Caco-2 (cell line): ENCODE results near the gene RPE65. TPM values are rescaled to one million over a fixed set of nuclear protein-coding genes. Genes with fewer than 3 reads are reported as not detected.
"Not testable (repeated sequence)": the region's sequence is repeated elsewhere in the genome, so short reads cannot be mapped to it uniquely, and the experiment has no call there.

Source experiments
- BruUV-seq: library from RNA; stranded (reverse); fragments of 400-500 nt; replicated peaks from 2 replicates; lab custom pipeline; 2021; lab: Mats Ljungman, UMichigan
- CTCF ChIA-PET: fragments of 300-600 bp; sonication (Branson Sonifier 250); formaldehyde crosslinking; loops from one replicate; lab custom pipeline; 2022; ENCODE audit warnings: antibody characterized with exemption; lab: Charles Lee
- POLR2A ChIA-PET: fragments of 300-600 bp; sonication (Branson Sonifier 250); formaldehyde crosslinking; loops from one replicate; lab custom pipeline; 2022; ENCODE audit warnings: antibody characterized with exemption; lab: Charles Lee
- DNase-seq, 2 experiments: peaks; one replicate each; pipeline versions ENCODE4 v3.0.0 to v3.0.0-alpha.2; 2020 to 2022
- H3K27me3 ChIP-seq: replicated peaks from 2 replicates; pipeline ENCODE4 v1.6.0; 2011; ENCODE audit warnings: low read length; ENCODE audit not compliant: control insufficient read depth, insufficient read depth
- H3K36me3 ChIP-seq: 2 replicates; pipeline ENCODE4 v1.5.1; 2011; ENCODE audit warnings: low read length; ENCODE audit not compliant: control insufficient read depth, insufficient read depth
- H3K4me1 ChIP-seq: fragments of 250-450 bp; sonication (Bioruptor Pico); 2 replicates; pipeline ENCODE4 v1.5.1; 2020; ENCODE audit warnings: mild to moderate bottlenecking
- H3K4me3 ChIP-seq: 2 replicates; pipeline ENCODE4 v1.5.1; 2011; ENCODE audit warnings: low read depth, mild to moderate bottlenecking, control low read depth, low read length
- H3K9me3 ChIP-seq: fragments of 250-450 bp; sonication (Bioruptor Pico); 2 replicates; pipeline ENCODE4 v1.5.1; 2020; ENCODE audit warnings: mild to moderate bottlenecking, moderate library complexity
- H3K27ac Mint-ChIP-seq: one replicate; pipeline ENCODE4 v1.8.0; 2022; ENCODE audit warnings: mixed read lengths; ENCODE audit not compliant: unreplicated experiment
- H3K27me3 Mint-ChIP-seq: one replicate; pipeline ENCODE4 v1.8.0; 2022; ENCODE audit warnings: mixed read lengths; ENCODE audit not compliant: insufficient read depth, unreplicated experiment
- H3K36me3 Mint-ChIP-seq: one replicate; pipeline ENCODE4 v1.8.0; 2022; ENCODE audit warnings: mild to moderate bottlenecking, mixed read lengths; ENCODE audit not compliant: insufficient read depth, unreplicated experiment
- H3K4me1 Mint-ChIP-seq: one replicate; pipeline ENCODE4 v1.8.0; 2022; ENCODE audit warnings: low read depth, mixed read lengths; ENCODE audit not compliant: unreplicated experiment
- H3K4me3 Mint-ChIP-seq: one replicate; pipeline ENCODE4 v1.8.0; 2022; ENCODE audit warnings: mild to moderate bottlenecking, moderate library complexity, mixed read lengths; ENCODE audit not compliant: unreplicated experiment
- H3K9me3 Mint-ChIP-seq: one replicate; pipeline ENCODE4 v1.8.0; 2022; ENCODE audit warnings: mixed read lengths; ENCODE audit not compliant: unreplicated experiment
- intact Hi-C: fragments of 100-400 bp; cut with micrococcal nuclease; formaldehyde crosslinking; loops from one replicate; pipeline ENCODE4 v1.10.0; 2022; ENCODE audit not compliant: unreplicated experiment
- total RNA-seq: library from RNA; stranded (reverse); gene quantifications from 2 replicates; pipeline ENCODE4 v1.2.3, GENCODE V29; 2022
- TF ChIP-seq, protein P1 (sequence below), 2 experiments: fragments of 200-600 bp in 1 of 2; IDR thresholded peaks; 1 replicate in 1 of 2; 2 replicates in 1 of 2; pipeline versions ENCODE4 v1.5.1 to v1.8.0; 2011 to 2022; ENCODE audit warnings: antibody characterized with exemption in 1 of 2, control low read depth in 1 of 2, inconsistent platforms in 1 of 2, low read depth in 1 of 2, low read length in 1 of 2, mild to moderate bottlenecking in 1 of 2, moderate library complexity in 1 of 2; ENCODE audit not compliant: insufficient read depth in 1 of 2, severe bottlenecking in 1 of 2, unreplicated experiment in 1 of 2

The RPE65 gene
- total RNA-seq, 1 experiment from 2014 or later, result not detected

DNA sequence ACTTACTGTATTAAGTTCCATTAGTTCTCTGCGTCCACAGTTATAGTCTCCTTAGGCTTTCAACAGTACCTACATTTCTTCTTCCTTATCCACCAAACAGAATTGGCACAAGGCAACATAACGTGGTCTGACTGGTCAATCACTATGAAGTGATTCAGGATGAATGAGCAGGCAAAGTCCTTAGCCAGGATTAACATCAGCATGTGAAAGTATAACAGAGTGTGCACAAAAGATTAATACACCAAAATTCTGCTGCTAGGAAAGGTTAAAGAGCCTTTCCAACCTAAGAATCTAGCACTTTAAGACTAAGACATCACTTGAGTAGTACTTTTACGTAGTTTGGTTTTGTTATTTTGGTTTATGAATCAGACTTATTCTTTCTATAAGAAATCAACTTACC, 31.3 kb upstream of the RPE65 start:
- Histone ChIP-seq H3K27me3 (no peaks in the 10 kb centered on the region), H3K9me3 (no peaks in the 10 kb centered on the region), H3K4me3 (no peak overlapping the region), H3K36me3 (no peaks in the 10 kb centered on the region), H3K4me1 (no peaks in the 10 kb centered on the region)
- Mint-ChIP-seq H3K4me3 (no peak overlapping the region), H3K9me3 (no peaks in the 10 kb centered on the region), H3K27me3 (no peaks in the 10 kb centered on the region), H3K36me3 (peaks cover 19% of the 10 kb centered on the region), H3K4me1 (no peaks in the 10 kb centered on the region), H3K27ac (no peak overlapping the region)
- no TSS peak for BruUV-seq
- TF ChIP-seq, protein P1, sequence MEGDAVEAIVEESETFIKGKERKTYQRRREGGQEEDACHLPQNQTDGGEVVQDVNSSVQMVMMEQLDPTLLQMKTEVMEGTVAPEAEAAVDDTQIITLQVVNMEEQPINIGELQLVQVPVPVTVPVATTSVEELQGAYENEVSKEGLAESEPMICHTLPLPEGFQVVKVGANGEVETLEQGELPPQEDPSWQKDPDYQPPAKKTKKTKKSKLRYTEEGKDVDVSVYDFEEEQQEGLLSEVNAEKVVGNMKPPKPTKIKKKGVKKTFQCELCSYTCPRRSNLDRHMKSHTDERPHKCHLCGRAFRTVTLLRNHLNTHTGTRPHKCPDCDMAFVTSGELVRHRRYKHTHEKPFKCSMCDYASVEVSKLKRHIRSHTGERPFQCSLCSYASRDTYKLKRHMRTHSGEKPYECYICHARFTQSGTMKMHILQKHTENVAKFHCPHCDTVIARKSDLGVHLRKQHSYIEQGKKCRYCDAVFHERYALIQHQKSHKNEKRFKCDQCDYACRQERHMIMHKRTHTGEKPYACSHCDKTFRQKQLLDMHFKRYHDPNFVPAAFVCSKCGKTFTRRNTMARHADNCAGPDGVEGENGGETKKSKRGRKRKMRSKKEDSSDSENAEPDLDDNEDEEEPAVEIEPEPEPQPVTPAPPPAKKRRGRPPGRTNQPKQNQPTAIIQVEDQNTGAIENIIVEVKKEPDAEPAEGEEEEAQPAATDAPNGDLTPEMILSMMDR (IDR thresholded peaks at IDR 0.05; ENCODE audit: insufficient read depth in 1 of 2, low read depth in 1 of 2, low read length in 1 of 2, severe bottlenecking in 1 of 2, unreplicated experiment in 1 of 2), result no peak
- intact Hi-C loops, result no loop called here
- DNase-seq, result no peak
- POLR2A ChIA-PET, result no interaction called here
- CTCF ChIA-PET, result no interaction called here

DNA sequence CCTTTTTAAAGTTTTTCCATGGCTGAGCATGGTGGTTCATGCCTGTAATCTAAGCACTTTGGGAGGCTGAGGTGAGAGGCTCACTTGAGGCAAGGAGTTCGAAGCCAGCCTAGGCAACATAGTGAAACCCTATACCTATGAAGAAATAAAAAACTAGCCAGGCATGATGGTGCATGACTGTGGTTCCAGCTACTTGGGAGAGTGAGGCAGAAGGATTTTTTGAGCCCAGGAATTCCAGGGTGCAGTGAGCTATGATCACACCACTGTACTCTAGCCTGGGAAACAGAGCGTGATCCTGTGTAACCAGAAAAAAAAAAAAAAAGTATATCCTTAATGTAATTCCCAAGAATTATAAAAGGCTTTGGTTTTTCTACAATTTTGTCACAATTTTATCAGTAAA, 29.7 kb upstream of the RPE65 start:
- Mint-ChIP-seq H3K27me3 (no peaks in the 10 kb centered on the region), H3K4me1 (no peaks in the 10 kb centered on the region), H3K9me3 (no peaks in the 10 kb centered on the region), H3K27ac (no peak overlapping the region), H3K4me3 (no peak overlapping the region), H3K36me3 (peaks cover 19% of the 10 kb centered on the region)
- BruUV-seq, result no TSS peak
- Histone ChIP-seq H3K4me3 (no peak overlapping the region), H3K4me1 (no peaks in the 10 kb centered on the region), H3K36me3 (no peaks in the 10 kb centered on the region), H3K27me3 (no peaks in the 10 kb centered on the region), H3K9me3 (no peaks in the 10 kb centered on the region)
- ChIA-PET CTCF (no interaction called here), POLR2A (no interaction called here)
- intact Hi-C loops, result no loop called here
- DNase-seq, result no peak
- TF ChIP-seq, protein P1 (IDR thresholded peaks at IDR 0.05; ENCODE audit: insufficient read depth in 1 of 2, low read depth in 1 of 2, low read length in 1 of 2, severe bottlenecking in 1 of 2, unreplicated experiment in 1 of 2), result no peak

DNA sequence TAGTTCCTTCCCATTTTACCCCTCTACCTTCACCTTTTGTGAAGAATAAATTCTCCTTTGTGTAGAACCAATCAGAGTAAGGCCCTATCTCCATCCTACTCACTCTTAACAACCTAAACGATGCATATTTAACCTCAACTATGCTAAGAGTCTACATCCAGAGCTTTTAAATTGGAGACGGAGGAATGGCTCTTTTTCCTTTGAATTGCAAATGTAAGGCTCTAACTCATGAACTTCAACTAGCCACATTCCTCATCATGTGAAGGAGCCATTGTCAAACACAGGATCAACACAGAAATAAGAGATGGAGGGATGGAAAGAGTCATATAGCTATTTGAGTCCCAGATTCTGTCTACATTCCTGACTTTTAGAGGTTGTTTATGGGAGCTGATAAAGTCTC, 28.9 kb upstream of the RPE65 start:
- TF ChIP-seq, protein P1 (IDR thresholded peaks at IDR 0.05; ENCODE audit: insufficient read depth in 1 of 2, low read depth in 1 of 2, low read length in 1 of 2, severe bottlenecking in 1 of 2, unreplicated experiment in 1 of 2), result no peak

DNA sequence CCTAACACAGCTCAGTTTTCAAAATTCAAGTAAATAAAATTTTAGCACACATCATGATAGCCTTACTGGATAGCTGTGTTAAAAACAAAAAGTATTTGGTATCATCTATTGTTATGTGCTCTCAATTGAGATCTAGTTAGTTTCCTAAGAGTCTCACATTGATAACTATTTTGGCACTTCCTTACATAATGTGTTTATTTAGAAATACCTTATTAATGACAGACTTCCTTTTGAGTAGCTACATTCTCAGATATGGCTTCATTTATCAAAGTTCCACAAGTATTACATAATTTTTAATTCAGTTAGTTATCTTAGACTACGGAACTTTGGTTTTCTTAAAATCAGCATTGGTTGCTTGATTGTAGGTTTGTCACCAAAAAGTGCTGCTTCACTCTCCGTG, 26.9 kb upstream of the RPE65 start:
- CTCF ChIA-PET, result not testable (repeated sequence)
- peaks cover 19% of the 10 kb centered on the region for H3K36me3 Mint-ChIP-seq

More for the DNA sequence above, 28.9 kb upstream of the RPE65 start:
- Histone ChIP-seq H3K27me3 (no peaks in the 10 kb centered on the region), H3K36me3 (no peaks in the 10 kb centered on the region), H3K9me3 (no peaks in the 10 kb centered on the region), H3K4me1 (no peaks in the 10 kb centered on the region), H3K4me3 (no peak overlapping the region)
- Mint-ChIP-seq H3K4me1 (no peaks in the 10 kb centered on the region), H3K27me3 (no peaks in the 10 kb centered on the region), H3K4me3 (no peak overlapping the region), H3K9me3 (no peaks in the 10 kb centered on the region), H3K27ac (no peak overlapping the region), H3K36me3 (peaks cover 19% of the 10 kb centered on the region)
- CTCF ChIA-PET, result no interaction called here
- intact Hi-C loops, result no loop called here
- DNase-seq, result no peak
- no TSS peak for BruUV-seq
- POLR2A ChIA-PET, result no interaction called here

More for the DNA sequence above, 26.9 kb upstream of the RPE65 start:
- H3K27me3 Mint-ChIP-seq, H3K9me3 Mint-ChIP-seq, H3K36me3 ChIP-seq, intact Hi-C loops, DNase-seq, POLR2A ChIA-PET, H3K4me3 ChIP-seq, H3K27ac Mint-ChIP-seq, H3K4me3 Mint-ChIP-seq, H3K4me1 ChIP-seq, H3K27me3 ChIP-seq, H3K4me1 Mint-ChIP-seq, BruUV-seq, H3K9me3 ChIP-seq: not testable (repeated sequence)
